Measurements from ENCODE around the gene PRPF39. TPM values are rescaled to one million over a fixed set of nuclear protein-coding genes. Genes with fewer than 3 reads are reported as not detected.
A peak's percentile ranks its signal among the peaks of the same experiment; 100 is the strongest.

The PRPF39 gene
- polyA plus RNA-seq, 1 of the 3 experiments (the other 2 are of a cell fraction) = 14.6 TPM

- no peaks in the 10 kb centered on the region for H3K9me2 ChIP-seq
- WGBS (ENCODE audit: low lambda C conversion rate) = 6% methylated on average over 7 of the region's 48 CpGs
- peak within 1 kb of the TSS; percentile 86 for H2AFZ ChIP-seq (ENCODE audit: low read depth)
- peak within 1 kb of the TSS; percentile 74 for H3K4me2 ChIP-seq
- peak; percentile 73 for DNase-seq
- peak within 1 kb of the TSS; percentile 72 to 73 for H3K27ac ChIP-seq (ENCODE audit: low read depth in 2 of 2, low read length in 1 of 2)
- H4K20me1 ChIP-seq (ENCODE audit: insufficient read depth) = no peaks in the 10 kb centered on the region
- POLR2A ChIA-PET = interaction anchor here (1.2 kb wide), 1 partner anchor 174 kb away, joined by 3 read pairs; the partner anchor contains the start of genes KLHL28 and TOGARAM1
- CTCF ChIA-PET = interaction anchor here (0.9 to 1.1 kb wide), 2 partner anchors 57 to 117 kb away, joined by 3 read pairs; partner anchors contain the start of gene MIS18BP1
- H3K9me3 ChIP-seq = no peaks in the 10 kb centered on the region
- peaks cover 67% of the 10 kb centered on the region for H3K79me2 ChIP-seq (ENCODE audit: insufficient read depth)
- peak; percentile 53; the same call in 1 of the 2 replicates for TF ChIP-seq ELF1 (IDR thresholded peaks at IDR 0.05)
- TF ChIP-seq, protein P1, sequence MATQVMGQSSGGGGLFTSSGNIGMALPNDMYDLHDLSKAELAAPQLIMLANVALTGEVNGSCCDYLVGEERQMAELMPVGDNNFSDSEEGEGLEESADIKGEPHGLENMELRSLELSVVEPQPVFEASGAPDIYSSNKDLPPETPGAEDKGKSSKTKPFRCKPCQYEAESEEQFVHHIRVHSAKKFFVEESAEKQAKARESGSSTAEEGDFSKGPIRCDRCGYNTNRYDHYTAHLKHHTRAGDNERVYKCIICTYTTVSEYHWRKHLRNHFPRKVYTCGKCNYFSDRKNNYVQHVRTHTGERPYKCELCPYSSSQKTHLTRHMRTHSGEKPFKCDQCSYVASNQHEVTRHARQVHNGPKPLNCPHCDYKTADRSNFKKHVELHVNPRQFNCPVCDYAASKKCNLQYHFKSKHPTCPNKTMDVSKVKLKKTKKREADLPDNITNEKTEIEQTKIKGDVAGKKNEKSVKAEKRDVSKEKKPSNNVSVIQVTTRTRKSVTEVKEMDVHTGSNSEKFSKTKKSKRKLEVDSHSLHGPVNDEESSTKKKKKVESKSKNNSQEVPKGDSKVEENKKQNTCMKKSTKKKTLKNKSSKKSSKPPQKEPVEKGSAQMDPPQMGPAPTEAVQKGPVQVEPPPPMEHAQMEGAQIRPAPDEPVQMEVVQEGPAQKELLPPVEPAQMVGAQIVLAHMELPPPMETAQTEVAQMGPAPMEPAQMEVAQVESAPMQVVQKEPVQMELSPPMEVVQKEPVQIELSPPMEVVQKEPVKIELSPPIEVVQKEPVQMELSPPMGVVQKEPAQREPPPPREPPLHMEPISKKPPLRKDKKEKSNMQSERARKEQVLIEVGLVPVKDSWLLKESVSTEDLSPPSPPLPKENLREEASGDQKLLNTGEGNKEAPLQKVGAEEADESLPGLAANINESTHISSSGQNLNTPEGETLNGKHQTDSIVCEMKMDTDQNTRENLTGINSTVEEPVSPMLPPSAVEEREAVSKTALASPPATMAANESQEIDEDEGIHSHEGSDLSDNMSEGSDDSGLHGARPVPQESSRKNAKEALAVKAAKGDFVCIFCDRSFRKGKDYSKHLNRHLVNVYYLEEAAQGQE (IDR thresholded peaks at IDR 0.05; ENCODE audit: low read depth, low read length) = no peak
- TF ChIP-seq GABPA (IDR thresholded peaks at IDR 0.05; ENCODE audit: low read depth) = peak; percentile 89
- TF ChIP-seq NRF1 (IDR thresholded peaks at IDR 0.05; ENCODE audit: low read depth, low read length) = peak; percentile 48; the same call in 1 of the 2 replicates
- 0 out of 2 replicates have a peak, but pooled peaks have one; percentile 35 for TF ChIP-seq POLR2AphosphoS5 (IDR thresholded peaks at IDR 0.05; ENCODE audit: low read depth, low read length)
- TF ChIP-seq, protein P2, sequence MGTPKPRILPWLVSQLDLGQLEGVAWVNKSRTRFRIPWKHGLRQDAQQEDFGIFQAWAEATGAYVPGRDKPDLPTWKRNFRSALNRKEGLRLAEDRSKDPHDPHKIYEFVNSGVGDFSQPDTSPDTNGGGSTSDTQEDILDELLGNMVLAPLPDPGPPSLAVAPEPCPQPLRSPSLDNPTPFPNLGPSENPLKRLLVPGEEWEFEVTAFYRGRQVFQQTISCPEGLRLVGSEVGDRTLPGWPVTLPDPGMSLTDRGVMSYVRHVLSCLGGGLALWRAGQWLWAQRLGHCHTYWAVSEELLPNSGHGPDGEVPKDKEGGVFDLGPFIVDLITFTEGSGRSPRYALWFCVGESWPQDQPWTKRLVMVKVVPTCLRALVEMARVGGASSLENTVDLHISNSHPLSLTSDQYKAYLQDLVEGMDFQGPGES (IDR thresholded peaks at IDR 0.05; ENCODE audit: low read depth, low read length) = 0 out of 2 replicates have a peak, but pooled peaks have one; percentile 19
- peak; percentile 69 for TF ChIP-seq MXI1 (IDR thresholded peaks at IDR 0.05; ENCODE audit: low read depth, low read length)
- peak; percentile 39 for TF ChIP-seq CHD2 (IDR thresholded peaks at IDR 0.05; ENCODE audit: low read length, partially characterized antibody)
- TF ChIP-seq RXRA (IDR thresholded peaks at IDR 0.05; ENCODE audit: borderline replicate concordance, low read depth) = no peak
- TF ChIP-seq, protein P3, sequence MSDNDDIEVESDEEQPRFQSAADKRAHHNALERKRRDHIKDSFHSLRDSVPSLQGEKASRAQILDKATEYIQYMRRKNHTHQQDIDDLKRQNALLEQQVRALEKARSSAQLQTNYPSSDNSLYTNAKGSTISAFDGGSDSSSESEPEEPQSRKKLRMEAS (IDR thresholded peaks at IDR 0.05; ENCODE audit: low read depth) = peak; percentile 38; the same call in 1 of the 2 replicates
- TF ChIP-seq RCOR1 (IDR thresholded peaks at IDR 0.05; ENCODE audit: low read length) = no peak
- 0 out of 2 replicates have a peak, but pooled peaks have one; percentile 35 for TF ChIP-seq YY1 (IDR thresholded peaks at IDR 0.05; ENCODE audit: low read depth)
- H3K27me3 ChIP-seq (ENCODE audit: insufficient read depth) = no peaks in the 10 kb centered on the region
- peak within 1 kb of the TSS; percentile 63 for H3K9ac ChIP-seq
- peaks cover 5% of the 10 kb centered on the region for H3F3A ChIP-seq (replicated peaks; ENCODE audit: insufficient read depth)
- no peaks in the 10 kb centered on the region; a peak in 3 of 4 replicates for H3K4me1 ChIP-seq (ENCODE audit: control insufficient read depth in 1 of 2, insufficient read depth in 2 of 2, low read depth in 1 of 2, low read length in 1 of 2)
- H3K36me3 ChIP-seq (replicated peaks in 1 of 2; ENCODE audit: control insufficient read depth in 1 of 2, insufficient read depth in 2 of 2, low read length in 1 of 2) = no peaks in the 10 kb centered on the region
- peak within 1 kb of the TSS; percentile 68 to 77 for H3K4me3 ChIP-seq (ENCODE audit: low read depth in 2 of 2, low read length in 1 of 2)
These were observed 51.9 kb downstream of the PRPF39 start, which contains the start of gene FANCM for GRCh38 chr14:45135659-45136395. TSS of gene FANCM (plus strand) at chr14:45135930. CDS start at chr14:45136032, 102 bp downstream.
